DND-41 (cell line): ENCODE results near the gene PLEKHG3.

ENCODE experiments used
- EZH2 ChIP-seq: IDR thresholded peaks from 3 replicates; pipeline ENCODE4 v1.6.1; 2012; ENCODE audit warnings: borderline replicate concordance, low read depth, mild to moderate bottlenecking, moderate library complexity, low read length, inconsistent platforms; ENCODE audit not compliant: severe bottlenecking
- TF ChIP-seq, protein P1 (sequence below): IDR thresholded peaks from 2 replicates; pipeline ENCODE4 v1.5.1; 2012; ENCODE audit warnings: borderline replicate concordance, low read length, moderate library complexity, mild to moderate bottlenecking; ENCODE audit not compliant: poor library complexity, severe bottlenecking; ENCODE audit errors: extremely low read depth

DNA sequence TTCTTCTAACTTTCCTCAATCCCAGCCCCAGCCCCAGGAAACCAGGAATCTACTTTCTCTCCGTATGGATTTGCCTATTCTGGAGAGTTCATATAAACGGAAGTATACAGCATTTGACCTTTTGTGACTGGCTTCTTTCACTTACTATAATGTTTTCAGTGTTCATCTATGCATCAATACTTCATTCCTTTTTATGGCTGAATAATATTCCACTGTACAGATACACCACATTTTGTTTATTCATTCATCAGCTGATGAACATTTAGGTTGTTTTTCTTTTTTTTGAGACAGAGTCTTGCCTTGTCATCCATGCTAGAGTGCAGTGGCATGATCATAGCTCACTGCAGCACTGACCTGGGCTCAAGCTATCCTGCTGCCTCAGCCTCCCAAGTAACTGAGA, 3.9 kb upstream of the PLEKHG3 start:
- TF ChIP-seq, protein P1, sequence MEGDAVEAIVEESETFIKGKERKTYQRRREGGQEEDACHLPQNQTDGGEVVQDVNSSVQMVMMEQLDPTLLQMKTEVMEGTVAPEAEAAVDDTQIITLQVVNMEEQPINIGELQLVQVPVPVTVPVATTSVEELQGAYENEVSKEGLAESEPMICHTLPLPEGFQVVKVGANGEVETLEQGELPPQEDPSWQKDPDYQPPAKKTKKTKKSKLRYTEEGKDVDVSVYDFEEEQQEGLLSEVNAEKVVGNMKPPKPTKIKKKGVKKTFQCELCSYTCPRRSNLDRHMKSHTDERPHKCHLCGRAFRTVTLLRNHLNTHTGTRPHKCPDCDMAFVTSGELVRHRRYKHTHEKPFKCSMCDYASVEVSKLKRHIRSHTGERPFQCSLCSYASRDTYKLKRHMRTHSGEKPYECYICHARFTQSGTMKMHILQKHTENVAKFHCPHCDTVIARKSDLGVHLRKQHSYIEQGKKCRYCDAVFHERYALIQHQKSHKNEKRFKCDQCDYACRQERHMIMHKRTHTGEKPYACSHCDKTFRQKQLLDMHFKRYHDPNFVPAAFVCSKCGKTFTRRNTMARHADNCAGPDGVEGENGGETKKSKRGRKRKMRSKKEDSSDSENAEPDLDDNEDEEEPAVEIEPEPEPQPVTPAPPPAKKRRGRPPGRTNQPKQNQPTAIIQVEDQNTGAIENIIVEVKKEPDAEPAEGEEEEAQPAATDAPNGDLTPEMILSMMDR = no peak
- TF ChIP-seq EZH2 = no peak
